IMR-90 (cell line): ENCODE results near the gene EFHD2. TPM values are rescaled to one million over a fixed set of nuclear protein-coding genes. Genes with fewer than 3 reads are reported as not detected.

Experiments used
- ATAC-seq: fragments of 200-7000 bp; cut with Tn5 transposase; 2 replicates; pipeline ENCODE4 v1.9.1; 2020; ENCODE audit warnings: low read depth, mild to moderate bottlenecking, moderate library complexity
- BruUV-seq: library from RNA; stranded (reverse); fragments of 400-500 nt; replicated peaks from 2 replicates; lab custom pipeline; 2021; lab: Mats Ljungman, UMichigan
- CTCF ChIA-PET: fragments of 300-600 bp; formaldehyde crosslinking; extraction: SDS; loops from one replicate; lab custom pipeline; 2021; ENCODE audit warnings: antibody characterized with exemption; lab: Yijun Ruan, JAX
- POLR2A ChIA-PET: fragments of 300-600 bp; sonication (Branson Sonifier 250); formaldehyde crosslinking; loops from one replicate; lab custom pipeline; 2022; ENCODE audit warnings: antibody characterized with exemption; ENCODE audit not compliant: unreplicated experiment; lab: Charles Lee
- DNase-seq: peaks from one replicate; pipeline ENCODE4 v3.0.0; 2013
- H2AFZ ChIP-seq: replicated peaks from 2 replicates; pipeline ENCODE3; 2013; ENCODE audit warnings: low read length, mild to moderate bottlenecking; ENCODE audit not compliant: poor library complexity
- H2AK5ac ChIP-seq: 2 replicates; pipeline ENCODE4 v1.6.1; 2013; ENCODE audit warnings: low read depth, low read length, inconsistent platforms
- H2AK9ac ChIP-seq: replicated peaks from 2 replicates; pipeline ENCODE3; 2013; ENCODE audit warnings: mild to moderate bottlenecking, low read depth, low read length, moderate library complexity; ENCODE audit not compliant: poor library complexity
- H2BK120ac ChIP-seq: 2 replicates; pipeline ENCODE4 v1.6.1; 2013; ENCODE audit warnings: low read depth, low read length, inconsistent platforms
- H2BK15ac ChIP-seq: 3 replicates; pipeline ENCODE4 v1.6.1; 2013; ENCODE audit warnings: low read depth, low read length, inconsistent platforms
- H2BK20ac ChIP-seq: 2 replicates; pipeline ENCODE4 v1.6.1; 2013; ENCODE audit warnings: low read depth, mild to moderate bottlenecking, inconsistent platforms, low read length, moderate library complexity
- H2BK5ac ChIP-seq: 2 replicates; pipeline ENCODE4 v1.6.1; 2013; ENCODE audit warnings: mild to moderate bottlenecking, low read depth, low read length, inconsistent platforms; ENCODE audit not compliant: poor library complexity, severe bottlenecking
- H3K14ac ChIP-seq: replicated peaks from 2 replicates; pipeline ENCODE4 v1.6.1; 2013; ENCODE audit warnings: low read depth, low read length, inconsistent platforms
- H3K18ac ChIP-seq: 2 replicates; pipeline ENCODE4 v1.6.1; 2013; ENCODE audit warnings: low read depth, low read length, control low read depth
- H3K23ac ChIP-seq: 2 replicates; pipeline ENCODE4 v1.6.1; 2013; ENCODE audit warnings: low read depth, low read length, inconsistent platforms
- H3K27ac ChIP-seq: 2 replicates; pipeline ENCODE4 v1.5.1; 2013; ENCODE audit warnings: mild to moderate bottlenecking, control low read depth, low read length; ENCODE audit not compliant: insufficient read depth
- H3K27me3 ChIP-seq: 2 replicates; pipeline ENCODE4 v1.6.1; 2013; ENCODE audit warnings: low read length; ENCODE audit not compliant: control insufficient read depth, insufficient read depth
- H3K36me3 ChIP-seq: 2 replicates; pipeline ENCODE4 v1.6.1; 2013; ENCODE audit warnings: low read length, mixed read lengths; ENCODE audit not compliant: control insufficient read depth, insufficient read depth
- H3K4ac ChIP-seq: 2 replicates; pipeline ENCODE4 v1.6.1; 2013; ENCODE audit warnings: low read depth, low read length, inconsistent platforms
- H3K4me1 ChIP-seq: 2 replicates; pipeline ENCODE4 v1.6.1; 2013; ENCODE audit warnings: low read length, mixed read lengths; ENCODE audit not compliant: control insufficient read depth, insufficient read depth
- H3K4me2 ChIP-seq: 2 replicates; pipeline ENCODE4 v1.6.1; 2013; ENCODE audit warnings: low read depth, mild to moderate bottlenecking, control low read depth, low read length, moderate library complexity
- H3K4me3 ChIP-seq: 2 replicates; pipeline ENCODE4 v1.5.1; 2013; ENCODE audit warnings: low read depth, mild to moderate bottlenecking, control low read depth, low read length, moderate library complexity; ENCODE audit not compliant: insufficient read depth
- H3K56ac ChIP-seq: 2 replicates; pipeline ENCODE4 v1.6.1; 2013; ENCODE audit warnings: low read length, inconsistent platforms; ENCODE audit not compliant: insufficient read depth; ENCODE audit errors: extremely low read depth
- H3K79me1 ChIP-seq, 2 experiments: 2 replicates each; pipeline ENCODE4 v1.6.1; 2013; ENCODE audit warnings: low read length in 2 of 2, inconsistent platforms in 1 of 2, low read depth in 1 of 2
- H3K9ac ChIP-seq: 2 replicates; pipeline ENCODE4 v1.6.1; 2013; ENCODE audit warnings: low read depth, low read length, control low read depth
- H3K9me1 ChIP-seq: 2 replicates; pipeline ENCODE4 v1.6.1; 2013; ENCODE audit warnings: low read length, inconsistent platforms; ENCODE audit not compliant: insufficient read depth
- H3K9me3 ChIP-seq: 2 replicates; pipeline ENCODE4 v1.6.1; 2013; ENCODE audit warnings: low read length; ENCODE audit not compliant: control insufficient read depth, insufficient read depth
- H4K20me1 ChIP-seq: 2 replicates; pipeline ENCODE4 v1.6.1; 2013; ENCODE audit warnings: low read length, inconsistent platforms; ENCODE audit not compliant: insufficient read depth
- H4K5ac ChIP-seq: 2 replicates; pipeline ENCODE4 v1.6.1; 2013; ENCODE audit warnings: mild to moderate bottlenecking, low read depth, low read length, control low read depth
- H4K8ac ChIP-seq, 2 experiments: 2 replicates each; pipeline ENCODE4 v1.6.1; 2013; ENCODE audit warnings: low read depth in 2 of 2, low read length in 2 of 2, control low read depth in 1 of 2, inconsistent platforms in 1 of 2
- H4K91ac ChIP-seq: 2 replicates; pipeline ENCODE4 v1.6.1; 2013; ENCODE audit warnings: low read depth, low read length, inconsistent platforms; ENCODE audit not compliant: insufficient read depth
- CEBPB ChIP-seq: IDR thresholded peaks from 2 replicates; pipeline ENCODE4 v1.6.1; 2012; ENCODE audit warnings: low read depth, low read length, improper control_type of control experiment
- CHD1 ChIP-seq: IDR thresholded peaks from 2 replicates; pipeline ENCODE4 v1.6.1; 2012; ENCODE audit warnings: low read depth, low read length, improper control_type of control experiment
- CTCF ChIP-seq: conservative IDR thresholded peaks from 2 replicates; pipeline ENCODE4 v1.5.1; 2012; ENCODE audit warnings: mild to moderate bottlenecking, low read depth, low read length, improper control_type of control experiment
- ELK1 ChIP-seq: fragments of 150-350 bp; IDR thresholded peaks from 2 replicates; pipeline ENCODE4 v1.6.1; 2016; ENCODE audit warnings: low read depth, mild to moderate bottlenecking, low read length, moderate library complexity, borderline replicate concordance
- NFE2L2 ChIP-seq: fragments of 150-350 bp; IDR thresholded peaks from 2 replicates; pipeline ENCODE4 v1.6.1; 2016; ENCODE audit warnings: low read depth, mild to moderate bottlenecking, low read length
- POLR2A ChIP-seq: IDR thresholded peaks from 2 replicates; pipeline ENCODE4 v1.6.1; 2012; ENCODE audit warnings: mild to moderate bottlenecking, low read depth, low read length
- RAD21 ChIP-seq: IDR thresholded peaks from 2 replicates; pipeline ENCODE4 v1.6.1; 2012; ENCODE audit warnings: low read length, improper control_type of control experiment
- RCOR1 ChIP-seq: IDR thresholded peaks from 2 replicates; pipeline ENCODE4 v1.6.1; 2012; ENCODE audit warnings: mild to moderate bottlenecking, low read length, improper control_type of control experiment; ENCODE audit not compliant: insufficient replicate concordance
- RFX5 ChIP-seq: IDR thresholded peaks from 2 replicates; pipeline ENCODE4 v1.8.0; 2012; ENCODE audit warnings: low read depth, mild to moderate bottlenecking, low read length, moderate library complexity
- WGBS, 2 experiments: methylation state at CpG; one replicate each; pipeline versions ENCODE4 v1.1.5 to v1.1.7; 2013; ENCODE audit warnings: missing lambda C conversion rate in 2 of 2; ENCODE audit not compliant: insufficient read length in 1 of 2; ENCODE audit errors: extremely low coverage in 2 of 2; 5-methylcytosine and 5-hydroxymethylcytosine counted together
- dilution Hi-C: fragments of 300-500 bp; cut with HindIII; formaldehyde crosslinking; loops from one replicate; pipeline ENCODE4 v1.14.3; 2018; ENCODE audit warnings: low sequenced_read_pairs; ENCODE audit not compliant: unreplicated experiment
- in situ Hi-C: fragments of 300-500 bp; cut with MboI; formaldehyde crosslinking; loops from 3 replicates; pipeline ENCODE4 v1.14.3; 2019; ENCODE audit warnings: low sequenced_read_pairs, inconsistent platforms, mixed read lengths
- intact Hi-C: fragments of 100-400 bp; cut with micrococcal nuclease; formaldehyde crosslinking; loops from 2 replicates; pipeline ENCODE4 v1.10.0; 2022
- polyA plus RNA-seq, 3 experiments: library from polyadenylated mRNA; depleted of rRNA; stranded (reverse); fragments of >200 nt; gene quantifications; 2 replicates each; pipeline ENCODE4 v1.2.3, GENCODE V29; 2012; ENCODE audit warnings: low replicate concordance in 1 of 3
- total RNA-seq: library from RNA; depleted of rRNA; stranded (reverse); fragments of >200 nt; gene quantifications from 2 replicates; pipeline ENCODE4 v1.2.3, GENCODE V29; 2012

EFHD2 gene
- total and polyA plus RNA-seq, 2 of the 4 experiments (the other 2 are of a cell fraction) = 22.6 to 58.9 TPM

- dilution Hi-C loops = no loop called here
- Histone ChIP-seq H4K91ac (no peak overlapping the region), H4K20me1 (no peaks in the 10 kb centered on the region), H2AFZ (peak overlapping the region; percentile 49), H3K9me1 (no peaks in the 10 kb centered on the region), H3K18ac (no peak overlapping the region), H4K5ac (no peak overlapping the region), H2BK20ac (no peak overlapping the region), H2BK120ac (no peak overlapping the region), H3K79me1 (no peaks in the 10 kb centered on the region), H3K4me3 (no peak overlapping the region), H3K27me3 (peaks cover 5% of the 10 kb centered on the region; the same call in 1 of the 2 replicates), H3K23ac (no peak overlapping the region), H3K4me1 (0 out of 2 replicates have a peak, but pooled peaks cover 4% of the 10 kb centered on the region), H2BK5ac (no peak overlapping the region), H3K4ac (no peak overlapping the region), H3K14ac (no peak overlapping the region), H3K36me3 (no peaks in the 10 kb centered on the region), H2BK15ac (no peak overlapping the region), H3K9me3 (peaks cover 4% of the 10 kb centered on the region), H4K8ac (no peak overlapping the region), H3K4me2 (no peak overlapping the region), H3K9ac (no peak overlapping the region), H2AK9ac (no peak overlapping the region), H3K27ac (no peak overlapping the region), H2AK5ac (no peak overlapping the region), H3K56ac (no peak overlapping the region)
- in situ Hi-C loops = no loop called here
- WGBS, 2 experiments = no CpG with 5 or more reads among the region's 1 CpG
- no TSS peak for BruUV-seq
- ChIA-PET POLR2A (no interaction called here), CTCF (no interaction called here)
- ATAC-seq (no peak), DNase-seq (peak; percentile 24)
- intact Hi-C loops = no loop called here
- peak; percentile 77 for TF ChIP-seq RCOR1
- no peak for TF ChIP-seq RAD21
- no peak for TF ChIP-seq NFE2L2
- no peak for TF ChIP-seq POLR2A
- TF ChIP-seq ELK1 = no peak
- no peak for TF ChIP-seq CHD1
- no peak for TF ChIP-seq CEBPB
- TF ChIP-seq CTCF = no peak
- no peak for TF ChIP-seq RFX5
These were observed 42.5 kb downstream of the EFHD2 start for GRCh38 chr1:15452216-15452615.
